Activated CD4-positive, alpha-beta T cell treated with anti-CD3 and anti-CD28 coated beads, Interleukin-2, Interleukin-6, amounts not matched to agents 100 ng/mL and 50 ng/mL, durations not matched to agents 16 hours and 8 hours (primary cell): ENCODE measurements around the gene PALLD.

Experiments
- DNase-seq: peaks from one replicate; pipeline ENCODE4 v3.0.0-alpha.2; 2020

PALLD gene

GRCh38 chr4:168863719-168864647, 367.1 kb downstream of the PALLD start:
- peak; percentile 49 for DNase-seq

- no peak for DNase-seq
Observed at GRCh38 chr4:168864821-168865541, 368.1 kb downstream of the PALLD start.

GRCh38 chr4:168865854-168866253, 369.0 kb downstream of the PALLD start:
- DNase-seq, result no peak

- no peak for DNase-seq
Observed at GRCh38 chr4:168866635-168867034, 369.8 kb downstream of the PALLD start.

- DNase-seq, result no peak
Observed at GRCh38 chr4:168867128-168867527, 370.3 kb downstream of the PALLD start.

GRCh38 chr4:168868044-168868781, 371.4 kb downstream of the PALLD start:
- peak; percentile 47 for DNase-seq

- DNase-seq, result no peak
Observed at GRCh38 chr4:168868802-168869201, 371.9 kb downstream of the PALLD start.

GRCh38 chr4:168870004-168870403, 373.2 kb downstream of the PALLD start:
- no peak for DNase-seq

GRCh38 chr4:168871632-168872031, 374.8 kb downstream of the PALLD start:
- DNase-seq, result no peak

- peak; percentile 34 for DNase-seq
Observed at GRCh38 chr4:168874083-168874482, 377.2 kb downstream of the PALLD start.

- no peak for DNase-seq
Observed at GRCh38 chr4:168876106-168876505, 379.3 kb downstream of the PALLD start.

- no peak for DNase-seq
Observed at GRCh38 chr4:168877511-168878491, 380.9 kb downstream of the PALLD start.

GRCh38 chr4:168878623-168879022, 381.8 kb downstream of the PALLD start:
- DNase-seq, result no peak

GRCh38 chr4:168879188-168879587, 382.3 kb downstream of the PALLD start:
- DNase-seq, result no peak

GRCh38 chr4:168880072-168880675, 383.3 kb downstream of the PALLD start:
- DNase-seq, result no peak

- no peak for DNase-seq
Observed at GRCh38 chr4:168880811-168881595, 384.2 kb downstream of the PALLD start.

GRCh38 chr4:168881781-168882420, 385.0 kb downstream of the PALLD start:
- DNase-seq, result no peak

- no peak for DNase-seq
Observed at GRCh38 chr4:168882650-168883233, 385.9 kb downstream of the PALLD start.

- no peak for DNase-seq
Observed at GRCh38 chr4:168883513-168883912, 386.7 kb downstream of the PALLD start.
